GM23338 (cell line): ENCODE measurements around the gene CALML5. TPM values are rescaled to one million over a fixed set of nuclear protein-coding genes. Genes with fewer than 3 reads are reported as not detected.

Source experiments
- ATAC-seq: fragments of 200-7000 bp; cut with Tn5 transposase; 3 replicates; pipeline ENCODE4 v1.9.1; 2020
- DNase-seq: peaks from one replicate; pipeline ENCODE4 v3.0.0-alpha.2; 2015; ENCODE audit warnings: low spot score
- H2AFZ ChIP-seq: fragments of 200-600 bp; sonication (generic); 2 replicates; pipeline ENCODE4 v1.8.0; 2016; ENCODE audit warnings: antibody characterized with exemption, mild to moderate bottlenecking, moderate library complexity
- H3F3A ChIP-seq: fragments of 200-600 bp; sonication (generic); replicated peaks from 2 replicates; pipeline ENCODE4 v1.8.0; 2017; ENCODE audit warnings: antibody characterized with exemption, mixed run types, low read depth
- H3K27ac ChIP-seq: fragments of 200-600 bp; sonication (generic); 2 replicates; pipeline ENCODE4 v1.6.1; 2016; ENCODE audit warnings: low read depth
- H3K27me3 ChIP-seq: fragments of 200-600 bp; sonication (generic); 2 replicates; pipeline ENCODE4 v1.8.0; 2016; ENCODE audit warnings: mild to moderate bottlenecking, mixed run types, moderate library complexity; ENCODE audit not compliant: insufficient read depth
- H3K36me3 ChIP-seq: fragments of 200-600 bp; sonication (generic); 2 replicates; pipeline ENCODE4 v1.8.0; 2016; ENCODE audit warnings: mild to moderate bottlenecking; ENCODE audit not compliant: insufficient read depth
- H3K4me1 ChIP-seq: fragments of 200-600 bp; sonication (generic); 2 replicates; pipeline ENCODE4 v1.8.0; 2016; ENCODE audit warnings: mild to moderate bottlenecking, moderate library complexity; ENCODE audit not compliant: insufficient read depth
- H3K4me2 ChIP-seq: fragments of 200-600 bp; sonication (generic); 2 replicates; pipeline ENCODE4 v1.7.1; 2017; ENCODE audit warnings: mixed run types
- H3K4me3 ChIP-seq: fragments of 200-600 bp; sonication (generic); 2 replicates; pipeline ENCODE4 v1.6.1; 2016; ENCODE audit warnings: mixed run types
- H3K79me2 ChIP-seq: fragments of 200-600 bp; sonication (generic); replicated peaks from 2 replicates; pipeline ENCODE4 v1.8.0; 2017; ENCODE audit warnings: mild to moderate bottlenecking; ENCODE audit not compliant: insufficient read depth
- H3K9me2 ChIP-seq: fragments of 200-600 bp; sonication (generic); 2 replicates; pipeline ENCODE4 v1.8.0; 2017; ENCODE audit not compliant: insufficient read depth
- H4K20me1 ChIP-seq: fragments of 200-600 bp; sonication (generic); replicated peaks from 2 replicates; pipeline ENCODE4 v1.8.0; 2017; ENCODE audit warnings: mild to moderate bottlenecking; ENCODE audit not compliant: insufficient read depth
- H3K27ac Mint-ChIP-seq: 2 replicates; pipeline ENCODE4 v1.8.0; 2020; ENCODE audit warnings: inconsistent platforms, mild to moderate bottlenecking, moderate library complexity, mixed read lengths
- H3K27me3 Mint-ChIP-seq: 3 replicates; pipeline ENCODE4 v1.8.0; 2022; ENCODE audit warnings: low read depth, mild to moderate bottlenecking, moderate library complexity, mixed read lengths, inconsistent platforms; ENCODE audit not compliant: insufficient read depth, poor library complexity
- H3K36me3 Mint-ChIP-seq: 3 replicates; pipeline ENCODE4 v1.8.0; 2021; ENCODE audit warnings: low read depth, mild to moderate bottlenecking, inconsistent platforms, moderate library complexity, mixed read lengths
- H3K4me1 Mint-ChIP-seq: 3 replicates; pipeline ENCODE4 v1.8.0; 2020; ENCODE audit warnings: mild to moderate bottlenecking, inconsistent platforms, mixed read lengths
- H3K4me3 Mint-ChIP-seq: 3 replicates; pipeline ENCODE4 v1.8.0; 2021; ENCODE audit warnings: moderate library complexity, mild to moderate bottlenecking, inconsistent platforms, mixed read lengths
- H3K9me3 Mint-ChIP-seq: 3 replicates; pipeline ENCODE4 v1.8.0; 2020; ENCODE audit warnings: moderate library complexity, mild to moderate bottlenecking, inconsistent platforms, mixed read lengths
- CREB1 ChIP-seq: fragments of 250-450 bp; sonication (Bioruptor Pico); IDR thresholded peaks from 2 replicates; pipeline ENCODE4 v1.5.0; 2020; ENCODE audit warnings: low read depth, mild to moderate bottlenecking, moderate library complexity
- ETS1 ChIP-seq: IDR thresholded peaks from 2 replicates; pipeline ENCODE4 v1.6.1; 2016; ENCODE audit warnings: antibody characterized with exemption
- EZH2 ChIP-seq: fragments of 200-600 bp; sonication (generic); IDR thresholded peaks from one replicate; pipeline ENCODE4 v1.8.0; 2017; ENCODE audit warnings: antibody characterized with exemption, mild to moderate bottlenecking, low read depth; ENCODE audit not compliant: unreplicated experiment
- EZH2phosphoT487 ChIP-seq: fragments of 200-600 bp; sonication (generic); IDR thresholded peaks from one replicate; pipeline ENCODE4 v1.8.1; 2018; ENCODE audit warnings: antibody characterized with exemption; ENCODE audit not compliant: unreplicated experiment
- JUNB ChIP-seq: IDR thresholded peaks from one replicate; pipeline ENCODE4 v1.6.1; 2016; ENCODE audit warnings: antibody characterized with exemption; ENCODE audit not compliant: unreplicated experiment
- NANOG ChIP-seq: IDR thresholded peaks from 2 replicates; pipeline ENCODE4 v1.6.1; 2016; ENCODE audit warnings: antibody characterized with exemption, borderline replicate concordance
- POLR2AphosphoS5 ChIP-seq: IDR thresholded peaks from 2 replicates; pipeline ENCODE4 v1.6.1; 2016; ENCODE audit warnings: antibody characterized with exemption, low read depth
- REST ChIP-seq: IDR thresholded peaks from one replicate; pipeline ENCODE4 v1.6.1; 2018; ENCODE audit warnings: antibody characterized with exemption; ENCODE audit not compliant: unreplicated experiment
- STAT1 ChIP-seq: IDR thresholded peaks from one replicate; pipeline ENCODE4 v1.6.1; 2016; ENCODE audit warnings: antibody characterized with exemption; ENCODE audit not compliant: unreplicated experiment
- ZNF114 ChIP-seq: fragments of 250-450 bp; sonication (Bioruptor Pico); IDR thresholded peaks from 2 replicates; pipeline ENCODE4 v1.5.0; 2020; ENCODE audit warnings: mild to moderate bottlenecking, moderate library complexity
- ZNF331 ChIP-seq: fragments of 250-450 bp; sonication (Bioruptor Pico); IDR thresholded peaks from 2 replicates; pipeline ENCODE4 v1.5.0; 2020; ENCODE audit warnings: low read depth, mild to moderate bottlenecking, moderate library complexity
- polyA plus RNA-seq: library from polyadenylated mRNA; unstranded; fragments of >200 nt; fragmentation: Nextera tagmentation; extraction: Ambion mirVana; gene quantifications from 2 replicates; pipeline ENCODE4 v1.2.1, GENCODE V29; 2016
- total RNA-seq: library from RNA; depleted of rRNA; stranded (reverse); fragments of >200 nt; shearing (Covaris generic); gene quantifications from 2 replicates; pipeline ENCODE4 v1.2.3, GENCODE V29; 2014
- TF ChIP-seq, protein P1 (sequence below), 2 experiments: fragments of 200-600 bp in 1 of 2; sonication (generic) in 1 of 2; conservative IDR thresholded peaks; 2 replicates each; pipeline versions ENCODE4 v1.5.1 to v1.6.1; 2016 to 2017; ENCODE audit warnings: antibody characterized with exemption in 2 of 2, low read depth in 2 of 2, mild to moderate bottlenecking in 2 of 2, moderate library complexity in 1 of 2
- TF ChIP-seq, protein P2 (sequence below): fragments of 250-450 bp; sonication (Bioruptor Pico); IDR thresholded peaks from 2 replicates; pipeline ENCODE4 v1.5.0; 2020; ENCODE audit warnings: mild to moderate bottlenecking, moderate library complexity

Gene CALML5
- total and polyA plus RNA-seq, 2 experiments from 2014 or later, result 0.40 TPM; not detected in 1

GRCh38 chr10:5529702-5530411, 30.5 kb upstream of the CALML5 start:
- Histone ChIP-seq H3K4me1 (peaks cover 5% of the 10 kb centered on the region; the same call in 1 of the 2 replicates), H3K4me3 (no peak overlapping the region), H3F3A (no peaks in the 10 kb centered on the region), H3K79me2 (no peaks in the 10 kb centered on the region), H4K20me1 (no peaks in the 10 kb centered on the region), H3K27me3 (no peaks in the 10 kb centered on the region), H2AFZ (no peak overlapping the region), H3K27ac (no peak overlapping the region), H3K4me2 (no peak overlapping the region), H3K36me3 (no peaks in the 10 kb centered on the region), H3K9me2 (no peaks in the 10 kb centered on the region)
- TF ChIP-seq ZNF114 (CRISPR knock-in tag) (no peak), POLR2AphosphoS5 (no peak), NANOG (no peak), REST (no peak), ETS1 (no peak), ZNF331 (CRISPR knock-in tag) (no peak), EZH2 (no peak), CREB1 (no peak), STAT1 (no peak), EZH2phosphoT487 (no peak), JUNB (no peak)
- TF ChIP-seq, protein P1, sequence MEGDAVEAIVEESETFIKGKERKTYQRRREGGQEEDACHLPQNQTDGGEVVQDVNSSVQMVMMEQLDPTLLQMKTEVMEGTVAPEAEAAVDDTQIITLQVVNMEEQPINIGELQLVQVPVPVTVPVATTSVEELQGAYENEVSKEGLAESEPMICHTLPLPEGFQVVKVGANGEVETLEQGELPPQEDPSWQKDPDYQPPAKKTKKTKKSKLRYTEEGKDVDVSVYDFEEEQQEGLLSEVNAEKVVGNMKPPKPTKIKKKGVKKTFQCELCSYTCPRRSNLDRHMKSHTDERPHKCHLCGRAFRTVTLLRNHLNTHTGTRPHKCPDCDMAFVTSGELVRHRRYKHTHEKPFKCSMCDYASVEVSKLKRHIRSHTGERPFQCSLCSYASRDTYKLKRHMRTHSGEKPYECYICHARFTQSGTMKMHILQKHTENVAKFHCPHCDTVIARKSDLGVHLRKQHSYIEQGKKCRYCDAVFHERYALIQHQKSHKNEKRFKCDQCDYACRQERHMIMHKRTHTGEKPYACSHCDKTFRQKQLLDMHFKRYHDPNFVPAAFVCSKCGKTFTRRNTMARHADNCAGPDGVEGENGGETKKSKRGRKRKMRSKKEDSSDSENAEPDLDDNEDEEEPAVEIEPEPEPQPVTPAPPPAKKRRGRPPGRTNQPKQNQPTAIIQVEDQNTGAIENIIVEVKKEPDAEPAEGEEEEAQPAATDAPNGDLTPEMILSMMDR (conservative IDR thresholded peaks at IDR 0.05; ENCODE audit: low read depth in 2 of 2), result no peak
- TF ChIP-seq, protein P2, sequence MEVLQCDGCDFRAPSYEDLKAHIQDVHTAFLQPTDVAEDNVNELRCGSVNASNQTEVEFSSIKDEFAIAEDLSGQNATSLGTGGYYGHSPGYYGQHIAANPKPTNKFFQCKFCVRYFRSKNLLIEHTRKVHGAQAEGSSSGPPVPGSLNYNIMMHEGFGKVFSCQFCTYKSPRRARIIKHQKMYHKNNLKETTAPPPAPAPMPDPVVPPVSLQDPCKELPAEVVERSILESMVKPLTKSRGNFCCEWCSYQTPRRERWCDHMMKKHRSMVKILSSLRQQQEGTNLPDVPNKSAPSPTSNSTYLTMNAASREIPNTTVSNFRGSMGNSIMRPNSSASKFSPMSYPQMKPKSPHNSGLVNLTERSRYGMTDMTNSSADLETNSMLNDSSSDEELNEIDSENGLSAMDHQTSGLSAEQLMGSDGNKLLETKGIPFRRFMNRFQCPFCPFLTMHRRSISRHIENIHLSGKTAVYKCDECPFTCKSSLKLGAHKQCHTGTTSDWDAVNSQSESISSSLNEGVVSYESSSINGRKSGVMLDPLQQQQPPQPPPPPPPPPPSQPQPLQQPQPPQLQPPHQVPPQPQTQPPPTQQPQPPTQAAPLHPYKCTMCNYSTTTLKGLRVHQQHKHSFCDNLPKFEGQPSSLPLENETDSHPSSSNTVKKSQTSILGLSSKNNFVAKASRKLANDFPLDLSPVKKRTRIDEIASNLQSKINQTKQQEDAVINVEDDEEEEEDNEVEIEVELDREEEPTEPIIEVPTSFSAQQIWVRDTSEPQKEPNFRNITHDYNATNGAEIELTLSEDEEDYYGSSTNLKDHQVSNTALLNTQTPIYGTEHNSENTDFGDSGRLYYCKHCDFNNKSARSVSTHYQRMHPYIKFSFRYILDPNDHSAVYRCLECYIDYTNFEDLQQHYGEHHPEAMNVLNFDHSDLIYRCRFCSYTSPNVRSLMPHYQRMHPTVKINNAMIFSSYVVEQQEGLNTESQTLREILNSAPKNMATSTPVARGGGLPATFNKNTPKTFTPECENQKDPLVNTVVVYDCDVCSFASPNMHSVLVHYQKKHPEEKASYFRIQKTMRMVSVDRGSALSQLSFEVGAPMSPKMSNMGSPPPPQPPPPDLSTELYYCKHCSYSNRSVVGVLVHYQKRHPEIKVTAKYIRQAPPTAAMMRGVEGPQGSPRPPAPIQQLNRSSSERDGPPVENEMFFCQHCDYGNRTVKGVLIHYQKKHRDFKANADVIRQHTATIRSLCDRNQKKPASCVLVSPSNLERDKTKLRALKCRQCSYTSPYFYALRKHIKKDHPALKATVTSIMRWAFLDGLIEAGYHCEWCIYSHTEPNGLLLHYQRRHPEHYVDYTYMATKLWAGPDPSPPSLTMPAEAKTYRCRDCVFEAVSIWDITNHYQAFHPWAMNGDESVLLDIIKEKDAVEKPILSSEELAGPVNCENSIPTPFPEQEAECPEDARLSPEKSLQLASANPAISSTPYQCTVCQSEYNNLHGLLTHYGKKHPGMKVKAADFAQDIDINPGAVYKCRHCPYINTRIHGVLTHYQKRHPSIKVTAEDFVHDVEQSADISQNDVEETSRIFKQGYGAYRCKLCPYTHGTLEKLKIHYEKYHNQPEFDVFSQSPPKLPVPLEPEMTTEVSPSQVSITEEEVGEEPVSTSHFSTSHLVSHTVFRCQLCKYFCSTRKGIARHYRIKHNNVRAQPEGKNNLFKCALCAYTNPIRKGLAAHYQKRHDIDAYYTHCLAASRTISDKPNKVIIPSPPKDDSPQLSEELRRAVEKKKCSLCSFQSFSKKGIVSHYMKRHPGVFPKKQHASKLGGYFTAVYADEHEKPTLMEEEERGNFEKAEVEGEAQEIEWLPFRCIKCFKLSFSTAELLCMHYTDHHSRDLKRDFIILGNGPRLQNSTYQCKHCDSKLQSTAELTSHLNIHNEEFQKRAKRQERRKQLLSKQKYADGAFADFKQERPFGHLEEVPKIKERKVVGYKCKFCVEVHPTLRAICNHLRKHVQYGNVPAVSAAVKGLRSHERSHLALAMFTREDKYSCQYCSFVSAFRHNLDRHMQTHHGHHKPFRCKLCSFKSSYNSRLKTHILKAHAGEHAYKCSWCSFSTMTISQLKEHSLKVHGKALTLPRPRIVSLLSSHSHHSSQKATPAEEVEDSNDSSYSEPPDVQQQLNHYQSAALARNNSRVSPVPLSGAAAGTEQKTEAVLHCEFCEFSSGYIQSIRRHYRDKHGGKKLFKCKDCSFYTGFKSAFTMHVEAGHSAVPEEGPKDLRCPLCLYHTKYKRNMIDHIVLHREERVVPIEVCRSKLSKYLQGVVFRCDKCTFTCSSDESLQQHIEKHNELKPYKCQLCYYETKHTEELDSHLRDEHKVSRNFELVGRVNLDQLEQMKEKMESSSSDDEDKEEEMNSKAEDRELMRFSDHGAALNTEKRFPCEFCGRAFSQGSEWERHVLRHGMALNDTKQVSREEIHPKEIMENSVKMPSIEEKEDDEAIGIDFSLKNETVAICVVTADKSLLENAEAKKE (CRISPR knock-in tag), result no peak
- H3K27me3 Mint-ChIP-seq, result peaks cover 20% of the 10 kb centered on the region
- DNase-seq (no peak), ATAC-seq (no peak)
- H3K27ac Mint-ChIP-seq, result no peak overlapping the region
- H3K9me3 Mint-ChIP-seq, result peaks cover 3% of the 10 kb centered on the region; the same call in 2 of the 3 replicates
- H3K36me3 Mint-ChIP-seq, result no peaks in the 10 kb centered on the region
- no peak overlapping the region for H3K4me3 Mint-ChIP-seq
- H3K4me1 Mint-ChIP-seq, result peaks cover 10% of the 10 kb centered on the region
